NCI-H510A treated with DMSO at 0.1 percent for 48 hours (cell line): ENCODE measurements around the gene KCNJ18.
"Not testable (repeated sequence)": the region's sequence is repeated elsewhere in the genome, so short reads cannot be mapped to it uniquely, and the experiment has no call there.

Source experiments
- DNase-seq: peaks from one replicate; lab custom pipeline; 2025; lab: John Stamatoyannopoulos, UW

Gene KCNJ18

DNA sequence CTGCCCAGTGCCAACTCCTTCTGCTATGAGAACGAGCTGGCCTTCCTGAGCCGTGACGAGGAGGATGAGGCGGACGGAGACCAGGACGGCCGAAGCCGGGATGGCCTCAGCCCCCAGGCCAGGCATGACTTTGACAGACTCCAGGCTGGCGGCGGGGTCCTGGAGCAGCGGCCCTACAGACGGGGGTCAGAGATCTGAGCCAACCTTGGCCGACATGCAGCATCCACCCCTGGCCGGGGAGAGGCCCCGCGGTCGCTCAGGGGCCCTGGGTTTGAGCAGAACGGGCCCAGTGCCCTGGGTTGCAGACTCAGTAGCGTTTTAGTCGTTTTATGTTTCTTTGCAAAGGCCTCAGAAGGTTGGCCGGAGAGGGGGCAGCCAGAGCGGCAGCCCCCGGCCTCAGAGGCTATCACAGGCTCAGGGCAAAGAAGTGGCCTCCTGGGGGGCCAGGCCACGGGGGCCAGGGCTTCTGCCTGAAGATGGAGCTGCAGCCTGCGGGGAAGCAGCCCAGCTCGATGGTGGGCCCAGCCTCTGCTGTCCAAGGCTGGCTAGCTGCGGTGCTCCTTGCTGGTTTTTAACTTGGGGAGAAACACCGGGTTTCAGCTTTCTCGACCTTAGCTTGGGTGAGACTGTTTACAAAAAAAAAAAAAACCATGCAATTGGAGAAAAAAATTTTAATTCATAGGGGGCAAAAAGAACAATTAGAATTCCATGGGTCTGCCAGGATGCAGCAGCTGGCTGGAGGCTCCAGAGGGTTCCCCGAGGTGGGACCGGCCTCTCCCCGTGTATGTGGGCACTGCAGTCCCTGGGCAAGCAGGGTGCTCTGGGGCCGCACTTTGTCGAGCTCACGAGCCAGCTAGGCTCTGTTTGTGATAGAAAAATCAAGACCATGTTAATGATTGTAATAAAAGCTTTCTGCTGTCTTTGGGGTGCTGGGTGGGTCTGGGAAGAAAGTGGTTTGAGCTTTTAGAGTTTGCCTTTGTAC is 11.9 kb downstream of the KCNJ18 start:
- DNase-seq = not testable (repeated sequence)

DNA sequence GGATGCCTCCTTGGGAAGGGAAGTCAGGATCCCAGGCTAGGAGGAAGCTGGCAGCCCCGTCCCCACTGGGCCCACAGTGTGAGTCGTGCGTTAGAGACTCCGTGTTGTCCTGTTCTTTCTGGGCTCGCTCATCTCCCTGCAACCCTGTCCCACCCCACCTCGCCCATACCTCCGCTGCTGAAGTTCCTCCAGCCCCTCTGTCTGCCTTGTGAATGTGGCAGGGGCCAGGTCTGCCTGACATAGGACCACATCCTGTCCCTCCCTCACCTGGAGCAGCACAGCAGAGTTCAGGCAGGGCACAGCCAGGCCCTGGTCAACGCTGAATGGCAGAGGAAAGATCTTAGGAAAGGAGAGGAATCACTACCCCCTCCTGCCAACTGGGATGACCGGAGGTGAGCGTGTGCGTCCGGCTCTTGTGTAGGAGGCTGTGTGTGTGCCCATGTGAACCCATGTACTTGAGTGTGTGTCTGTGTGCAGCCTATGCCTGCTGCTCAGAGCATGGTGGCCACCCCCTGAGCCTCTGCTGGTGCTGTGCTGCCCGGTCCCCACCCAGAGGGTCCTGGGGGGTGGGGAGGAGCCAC is 12.8 kb downstream of the KCNJ18 start:
- DNase-seq = no peak

DNA sequence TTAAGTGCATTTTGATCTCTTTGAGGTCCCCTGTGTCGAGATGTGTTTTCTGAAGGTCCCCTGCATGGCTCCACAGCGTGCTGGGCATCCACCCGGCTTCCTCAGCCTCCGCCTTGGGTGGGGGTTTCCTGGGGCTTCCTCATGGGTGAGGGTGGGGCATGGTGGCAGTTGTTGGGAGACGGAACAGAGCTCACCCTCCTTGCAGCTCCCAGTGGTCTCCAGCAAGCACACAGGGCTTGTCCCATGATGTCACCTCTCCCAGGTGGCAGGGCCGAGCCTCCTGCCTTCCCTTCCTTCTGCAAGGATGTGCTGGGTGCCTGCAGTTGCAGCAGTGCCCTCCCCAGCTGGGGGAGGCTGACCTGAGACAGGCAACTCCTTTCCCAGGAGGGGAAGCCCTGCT is 13.4 kb downstream of the KCNJ18 start:
- DNase-seq = not testable (repeated sequence)

DNA sequence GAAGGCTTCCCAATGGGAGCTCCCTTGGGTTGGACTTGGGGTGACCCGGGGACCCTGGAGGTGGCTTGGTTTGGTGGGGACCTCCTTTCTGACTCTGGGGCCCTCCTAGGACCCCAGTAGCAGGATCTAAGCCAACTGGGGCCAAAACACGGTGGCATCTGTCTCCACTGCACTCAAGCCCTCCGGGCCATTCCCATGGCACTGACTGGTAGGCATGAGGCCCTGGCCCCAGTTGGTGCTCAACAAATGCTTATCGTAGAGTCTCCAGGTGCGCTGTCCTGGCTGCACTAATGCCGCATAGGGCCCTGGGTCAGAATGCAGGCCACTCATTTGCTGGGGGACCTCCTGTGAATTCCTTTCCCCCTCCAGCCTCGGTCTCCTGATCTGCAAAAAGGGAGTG is 14.2 kb downstream of the KCNJ18 start:
- not testable (repeated sequence) for DNase-seq

DNA sequence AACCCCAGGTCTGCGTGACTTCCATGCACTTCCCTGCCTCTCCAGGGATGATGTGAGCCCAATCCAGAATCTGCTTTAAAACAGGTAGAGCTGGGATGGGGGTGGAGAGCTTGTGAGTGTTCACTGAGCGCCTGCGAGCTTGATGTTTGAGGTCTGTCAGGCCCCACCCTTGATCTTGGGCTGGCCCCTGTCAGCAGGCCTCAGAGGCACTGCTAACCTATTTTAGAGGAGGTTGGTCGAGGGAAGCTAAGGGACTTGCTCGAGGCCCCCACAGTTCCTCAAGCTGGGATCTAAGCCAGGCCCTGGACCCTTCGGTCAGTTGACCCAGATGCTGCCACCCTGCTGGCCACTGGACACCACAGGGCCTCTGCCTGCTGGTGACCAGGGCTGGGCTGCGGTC is 14.8 kb downstream of the KCNJ18 start:
- DNase-seq = not testable (repeated sequence)

DNA sequence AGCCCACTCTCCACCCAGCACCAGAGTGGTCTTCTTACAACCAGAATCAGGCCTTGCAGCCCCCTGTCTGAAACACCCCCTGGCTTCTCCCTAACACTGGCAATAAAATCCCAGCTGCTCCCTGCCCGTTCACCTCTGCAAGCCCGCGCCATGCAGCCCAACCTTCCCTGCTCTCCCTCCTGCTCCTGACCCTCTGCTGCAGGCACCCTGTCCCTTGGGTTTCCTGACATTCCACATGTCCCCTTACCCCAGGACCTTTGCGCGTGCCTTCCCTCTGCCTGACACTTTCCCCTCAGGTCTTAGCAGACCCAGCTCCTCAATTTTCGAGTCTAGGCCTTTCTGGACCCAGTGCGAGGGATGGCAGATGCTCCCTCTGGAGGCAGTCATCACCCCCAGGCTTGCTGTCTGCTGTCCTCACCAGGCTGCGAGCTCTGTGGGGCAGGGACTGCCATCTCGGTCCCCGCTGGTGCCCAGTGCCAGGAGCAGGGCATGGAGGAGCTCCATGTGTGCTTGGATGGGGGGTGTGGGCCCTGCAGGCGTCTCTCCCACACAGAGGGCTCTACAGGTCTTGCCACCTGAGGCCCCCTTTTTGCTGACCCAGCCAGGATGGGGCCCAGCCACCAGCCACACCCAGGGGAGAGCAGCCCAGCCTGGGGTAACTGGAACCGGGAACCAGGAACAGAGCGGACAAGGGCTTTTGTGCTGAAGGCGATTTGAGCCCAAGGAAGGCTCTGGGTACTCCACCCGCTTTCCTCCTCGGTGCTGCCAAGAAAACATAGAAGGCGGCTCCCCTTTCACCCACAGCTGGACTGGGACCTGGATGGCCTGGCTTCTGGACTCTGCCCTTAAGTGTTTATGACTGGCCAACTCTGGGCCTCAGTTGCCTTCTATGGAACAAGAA is 15.6 kb downstream of the KCNJ18 start:
- DNase-seq = not testable (repeated sequence)

DNA sequence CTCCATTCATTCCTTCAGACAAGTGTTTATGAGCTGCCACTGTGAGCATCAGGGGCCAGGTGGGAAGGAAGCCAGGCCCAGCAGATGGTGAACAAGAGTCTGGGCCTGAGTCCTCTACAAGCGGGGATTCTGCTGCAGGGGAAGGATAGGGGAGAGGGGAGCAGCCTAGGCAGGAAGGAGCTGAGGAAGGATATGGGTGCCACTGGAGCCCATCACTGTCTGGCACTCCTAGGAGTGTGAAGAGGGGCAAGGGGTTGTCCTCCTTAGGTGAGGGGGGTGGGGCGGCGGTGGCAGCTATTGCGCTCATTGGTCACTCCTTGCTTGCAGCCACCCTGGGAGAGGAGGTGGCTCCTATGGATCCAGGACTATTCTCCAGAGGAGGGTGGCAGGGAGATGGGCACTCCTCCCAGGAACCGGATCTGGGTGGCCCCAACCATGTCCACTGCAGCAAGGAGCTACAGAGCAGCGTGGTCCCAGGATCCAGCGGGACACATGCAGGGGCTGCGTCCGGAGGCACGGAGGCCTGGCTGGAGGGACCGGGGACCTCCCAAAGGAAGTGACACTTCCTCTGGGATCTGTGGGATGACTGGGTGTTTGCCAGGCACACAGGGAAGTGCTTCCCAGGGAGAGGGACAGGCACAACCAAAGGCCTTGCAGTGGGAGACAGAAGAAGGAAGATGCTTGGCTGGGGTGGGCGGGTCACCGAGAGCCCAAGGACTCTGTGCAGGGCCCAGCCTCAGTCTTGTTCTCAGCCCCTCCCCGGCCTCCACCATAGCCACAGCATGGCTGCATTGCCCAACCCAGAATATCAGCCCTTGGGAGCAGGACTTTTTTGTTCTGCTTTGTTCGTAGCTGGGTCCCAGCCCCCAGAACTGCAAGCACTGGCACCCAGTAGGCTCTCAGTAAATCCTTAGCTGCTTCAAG is 16.6 kb downstream of the KCNJ18 start:
- not testable (repeated sequence) for DNase-seq

DNA sequence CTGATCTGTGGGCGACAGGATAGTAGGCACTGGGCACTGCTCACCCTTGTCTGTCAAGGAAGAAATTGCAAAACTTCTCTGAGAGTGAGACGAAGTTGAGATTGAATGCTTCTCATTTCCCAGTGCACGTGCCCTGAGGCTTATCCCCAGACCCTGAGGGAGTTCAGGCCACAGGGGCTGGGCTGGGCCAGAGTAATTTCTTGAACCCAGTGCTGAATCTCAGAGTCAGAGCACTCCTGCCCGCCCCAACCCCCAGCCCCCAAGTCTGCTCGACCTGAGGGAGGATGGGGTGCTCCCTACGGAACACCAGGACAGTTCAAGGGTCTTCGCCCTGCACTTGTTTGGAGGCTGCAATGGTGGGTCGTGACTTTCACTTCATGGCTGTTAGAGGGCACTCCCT is 17.7 kb downstream of the KCNJ18 start:
- DNase-seq = not testable (repeated sequence)

DNA sequence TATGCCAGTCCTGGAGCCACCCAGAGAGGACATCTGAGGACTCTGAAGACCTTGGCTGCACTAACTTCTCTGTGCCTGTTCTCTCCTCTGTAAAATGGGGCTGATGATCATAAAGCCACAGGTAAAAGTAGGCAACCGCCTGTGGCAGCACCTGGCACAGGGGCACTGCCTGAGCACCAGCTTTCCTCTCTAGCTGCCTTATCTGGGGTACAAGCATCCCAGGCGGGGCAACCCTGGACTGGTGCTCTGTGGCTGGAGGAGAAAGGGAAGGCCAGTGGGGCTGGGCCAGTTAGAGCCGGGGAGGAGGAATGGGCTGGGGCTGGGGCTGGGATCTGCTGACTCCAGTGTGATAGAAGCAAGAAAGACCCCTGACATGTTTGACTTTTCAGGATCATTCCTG is 18.2 kb downstream of the KCNJ18 start:
- not testable (repeated sequence) for DNase-seq

DNA sequence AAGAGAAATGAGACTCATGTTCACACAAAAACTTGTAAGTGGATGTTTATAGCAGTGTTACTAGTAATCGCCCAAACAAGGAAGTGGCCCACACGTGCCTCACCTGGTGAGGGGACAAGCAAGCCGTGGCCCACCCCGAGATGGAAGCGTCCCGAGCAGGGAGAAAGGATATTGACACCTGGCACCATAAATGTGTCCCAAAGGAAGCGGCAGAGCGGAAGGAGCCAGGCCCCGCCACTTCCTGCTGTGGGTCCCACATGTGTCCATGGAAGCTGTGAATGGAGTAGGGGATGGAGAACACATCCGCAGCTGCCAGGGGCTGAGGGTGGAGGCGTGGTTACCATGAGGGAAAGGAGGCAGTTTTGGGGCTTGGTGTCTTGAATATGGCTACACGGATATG is 18.9 kb downstream of the KCNJ18 start:
- DNase-seq = no peak

DNA sequence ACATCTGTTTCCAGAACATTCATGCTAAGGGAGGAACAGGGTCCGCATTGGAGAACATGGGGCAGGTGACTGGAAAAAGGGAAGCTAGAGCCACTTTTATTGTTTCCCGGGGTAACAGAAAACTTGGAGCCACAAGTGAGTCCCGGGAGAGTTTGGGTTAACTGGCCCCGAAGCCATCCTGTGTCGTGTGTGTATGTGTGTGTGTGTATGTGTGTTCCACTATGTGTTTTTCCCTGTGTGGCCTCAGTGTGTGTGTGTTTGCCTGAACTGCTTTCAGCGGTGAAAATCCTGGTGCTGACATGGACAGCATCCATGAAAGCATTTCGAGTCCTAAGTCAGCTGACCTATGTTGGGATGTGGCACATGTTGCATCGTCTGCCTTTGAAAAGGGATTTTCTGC is 20.7 kb downstream of the KCNJ18 start:
- DNase-seq = not testable (repeated sequence)

DNA sequence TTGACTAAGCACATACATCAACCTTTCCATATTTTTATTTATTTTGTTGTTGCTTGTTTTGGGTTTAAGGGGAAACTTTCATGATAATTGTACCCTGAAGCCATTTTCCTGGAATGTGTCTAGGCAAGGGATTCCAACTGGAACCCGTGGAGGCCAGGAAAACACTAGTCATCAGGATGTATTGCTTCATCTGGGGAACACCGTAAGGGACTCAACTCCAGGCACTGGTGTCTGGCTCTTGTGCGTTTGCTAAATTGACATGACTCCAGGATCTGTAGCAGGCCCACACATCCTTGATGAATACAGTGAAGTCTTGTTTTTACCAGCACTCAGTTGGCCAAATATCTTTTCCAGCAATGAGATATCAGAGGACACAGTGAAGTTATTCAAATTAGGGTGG is 21.3 kb downstream of the KCNJ18 start:
- not testable (repeated sequence) for DNase-seq

DNA sequence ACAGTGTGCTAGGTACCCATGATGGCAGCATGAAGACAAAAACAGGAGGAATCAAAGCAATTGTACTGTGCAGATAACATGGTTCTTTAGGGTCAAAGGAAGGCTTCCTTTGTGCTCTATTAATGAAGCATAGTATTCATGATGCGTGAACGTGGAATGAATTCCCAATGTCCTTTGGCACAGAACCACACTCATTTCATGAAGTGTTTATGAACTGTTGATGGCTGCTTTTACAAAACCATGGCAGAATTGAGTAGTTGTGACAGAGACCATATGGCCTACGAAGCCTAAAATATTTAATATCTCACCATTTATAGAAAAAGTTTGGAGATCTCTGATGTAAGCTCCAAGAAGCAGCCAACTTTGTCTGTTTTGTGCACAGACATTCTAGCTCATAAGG is 22.4 kb downstream of the KCNJ18 start:
- DNase-seq = not testable (repeated sequence)

DNA sequence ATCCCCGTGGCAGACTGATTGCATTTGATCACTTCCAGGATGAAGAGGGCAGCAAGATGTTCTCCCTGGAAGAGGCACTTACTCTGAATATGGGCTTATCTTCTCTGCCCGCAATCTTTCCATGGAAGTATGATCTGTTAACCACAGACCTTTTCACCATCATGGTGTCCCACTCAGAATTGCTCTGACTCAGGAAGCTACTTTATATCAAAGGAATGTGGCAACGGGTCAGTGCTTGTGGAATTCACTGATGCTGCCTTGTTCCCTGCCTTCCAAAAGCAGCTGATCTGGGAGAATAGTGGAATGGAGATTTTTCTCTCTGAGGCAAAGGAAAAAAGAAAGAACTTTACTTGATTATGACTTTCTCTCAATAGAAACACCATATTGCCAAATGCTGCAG is 23.6 kb downstream of the KCNJ18 start:
- not testable (repeated sequence) for DNase-seq

DNA sequence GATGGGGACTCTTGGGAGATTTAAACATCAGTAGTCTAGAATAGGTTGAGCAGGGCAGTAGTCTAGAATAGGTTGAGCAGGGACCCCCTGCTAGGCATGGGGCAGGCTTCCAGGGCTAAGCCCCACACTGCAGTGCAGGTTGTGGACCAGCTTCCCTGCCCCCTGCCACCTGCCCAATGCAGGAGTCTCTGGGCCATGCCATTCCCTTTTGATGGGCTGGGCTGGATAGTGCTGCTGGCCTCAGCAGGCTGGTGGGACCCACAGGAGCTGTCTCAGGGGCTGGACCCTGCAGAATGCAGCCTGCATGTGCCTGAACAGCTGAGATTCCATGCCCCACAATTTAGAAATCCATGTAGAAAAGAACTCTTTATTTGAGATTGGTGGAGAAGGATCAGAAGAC is 26.6 kb downstream of the KCNJ18 start:
- not testable (repeated sequence) for DNase-seq

DNA sequence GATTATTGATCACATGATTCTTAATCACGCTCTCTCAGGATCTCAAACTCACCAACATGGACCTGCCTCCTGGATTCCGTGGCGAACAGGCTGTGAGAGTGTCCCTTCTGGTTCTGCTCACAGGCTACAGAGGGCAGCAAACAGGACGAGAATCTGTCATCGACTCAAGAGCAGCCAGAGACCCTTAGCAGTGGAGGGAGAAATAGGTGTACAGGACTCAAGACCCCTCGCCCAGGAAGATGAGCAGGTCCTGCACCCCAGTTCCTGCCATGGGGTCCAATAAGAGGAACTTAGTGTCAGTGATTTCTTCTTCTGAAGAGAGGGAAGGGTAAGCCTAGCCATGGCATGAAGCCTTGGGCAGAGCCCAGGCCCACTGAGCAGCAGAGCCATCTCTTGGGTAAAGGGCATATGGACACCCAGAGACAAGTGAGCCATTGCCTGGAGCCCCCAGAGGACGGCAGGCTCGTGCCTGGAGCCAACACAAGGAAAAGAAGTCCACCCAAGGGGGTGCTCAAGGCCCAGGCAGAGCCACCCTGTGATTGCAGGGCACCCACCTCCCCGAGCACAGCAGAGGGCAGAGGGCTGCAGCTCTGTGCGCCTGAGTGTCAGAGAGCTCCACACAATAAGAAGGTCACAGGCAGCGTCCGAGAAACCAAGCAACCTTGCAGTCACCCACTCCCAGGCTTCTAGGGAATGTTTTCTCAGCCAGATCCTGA is 27.3 kb downstream of the KCNJ18 start:
- DNase-seq = not testable (repeated sequence)

DNA sequence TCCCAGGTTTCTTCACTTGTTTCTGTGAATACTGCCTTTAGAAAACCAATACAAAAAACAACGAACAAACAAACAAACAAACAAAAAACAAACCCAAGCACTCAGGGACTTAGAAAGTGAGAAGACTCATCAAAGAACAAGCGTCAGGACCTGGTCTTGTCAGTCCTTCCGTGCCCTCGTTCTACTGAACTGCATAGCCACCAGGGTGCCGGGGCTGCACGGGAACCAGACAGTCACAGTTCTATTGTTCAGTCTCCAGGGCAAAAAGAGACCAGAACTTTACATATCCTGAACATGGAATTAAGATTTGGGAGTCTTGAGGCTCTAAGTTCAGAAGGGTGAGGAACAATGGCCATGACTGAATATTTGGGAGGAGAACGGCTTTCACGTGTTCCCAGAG is 28.2 kb downstream of the KCNJ18 start:
- not testable (repeated sequence) for DNase-seq

DNA sequence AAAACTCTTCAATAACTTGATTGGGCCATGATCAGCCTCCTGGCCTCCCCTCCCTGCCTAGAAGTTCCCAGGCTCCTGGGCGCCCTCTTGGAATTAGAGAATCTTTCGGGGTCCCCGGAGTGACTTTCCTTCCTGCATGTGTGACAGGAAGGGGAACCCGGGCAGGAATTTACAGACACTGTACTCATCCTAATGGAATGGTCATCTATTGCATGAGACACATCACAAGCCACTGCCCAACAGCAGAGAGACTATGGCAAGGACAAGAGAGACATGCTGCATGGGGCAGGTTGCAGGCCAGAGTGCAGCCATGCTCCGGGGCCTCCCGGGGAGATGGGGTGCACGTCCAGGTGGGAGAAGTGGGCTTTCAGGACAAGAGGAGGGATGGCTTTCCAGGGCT is 29.9 kb downstream of the KCNJ18 start:
- not testable (repeated sequence) for DNase-seq

DNA sequence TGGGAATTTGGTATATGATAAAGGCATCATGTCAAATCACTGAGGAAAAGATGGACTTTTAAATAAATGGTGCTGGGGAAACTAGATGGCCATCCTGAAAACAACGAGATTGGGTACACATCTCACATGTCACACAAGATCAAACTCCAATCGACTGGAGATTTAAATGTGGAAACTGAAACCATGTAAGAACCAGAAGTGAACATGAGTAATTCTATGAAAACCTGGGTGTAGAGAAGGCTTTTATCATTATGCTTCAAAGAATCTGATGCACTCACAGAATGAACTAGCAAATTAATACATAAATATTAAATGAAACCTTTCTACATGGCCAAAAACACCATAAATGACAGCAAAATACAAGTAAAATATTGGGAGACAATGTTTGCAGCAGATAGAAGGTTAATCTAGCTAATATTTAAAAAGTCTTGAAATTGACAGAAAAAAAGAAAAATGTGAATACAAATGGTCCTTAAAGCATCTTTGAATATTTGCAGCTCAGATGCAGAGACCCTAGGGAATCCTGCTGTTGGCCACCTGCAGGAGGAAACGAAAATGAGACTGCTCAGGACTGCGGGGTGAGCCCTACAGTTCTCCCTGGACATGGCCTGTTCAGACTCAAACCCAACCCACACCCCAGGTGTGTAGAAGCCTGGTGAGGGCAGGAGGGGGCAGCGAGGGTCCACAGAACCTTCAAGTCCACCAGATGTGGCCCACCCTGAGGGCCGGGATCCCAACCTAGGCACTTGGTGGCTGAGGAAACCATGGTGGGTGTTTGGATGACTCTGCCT is 32.1 kb downstream of the KCNJ18 start:
- DNase-seq = not testable (repeated sequence)

DNA sequence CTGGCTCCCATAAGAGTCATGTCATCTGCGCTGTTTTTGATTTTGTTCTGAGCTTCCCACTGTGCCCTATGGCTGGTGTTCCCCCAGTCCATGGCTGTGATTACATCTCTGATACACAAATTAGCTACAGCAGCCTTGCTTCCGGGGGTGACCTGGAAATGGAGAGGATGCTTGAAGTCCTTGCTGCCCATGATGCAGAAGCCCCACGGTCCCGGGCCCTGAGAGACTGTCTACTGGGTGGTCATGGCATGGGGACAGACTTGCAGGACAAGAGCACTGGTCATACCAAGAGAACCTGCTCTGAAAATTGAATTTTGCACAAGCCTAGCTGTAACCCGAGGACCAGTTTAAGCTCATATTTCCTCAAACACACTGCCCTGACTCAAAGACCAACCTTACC is 38.8 kb downstream of the KCNJ18 start:
- DNase-seq = not testable (repeated sequence)
